ENCODE data around the gene NFAT5. TPM values are rescaled to one million over a fixed set of nuclear protein-coding genes. Genes with fewer than 3 reads are reported as not detected.

The NFAT5 gene
- total RNA-seq, 1 donor from 2014 or later = 41.0 TPM

- no peak for TF ChIP-seq CTCF (IDR thresholded peaks at IDR 0.05)
- DNase-seq (ENCODE audit: low spot score) = no peak
- H3K9me3 Mint-ChIP-seq (ENCODE audit: low read depth) = peaks cover 4% of the 10 kb centered on the region
- H3K4me3 Mint-ChIP-seq (ENCODE audit: unreplicated experiment) = no peak overlapping the region
- H3K36me3 Mint-ChIP-seq (ENCODE audit: low read depth) = no peaks in the 10 kb centered on the region
- H3K27me3 Mint-ChIP-seq (ENCODE audit: low read depth) = no peaks in the 10 kb centered on the region
- peaks cover 23% of the 10 kb centered on the region for H3K4me1 Mint-ChIP-seq (ENCODE audit: low read depth)
- H3K27ac Mint-ChIP-seq (ENCODE audit: unreplicated experiment) = no peak overlapping the region
Measured at GRCh38 chr16:69522041-69522578, 43.7 kb upstream of the NFAT5 start.

- H3K9me3 Mint-ChIP-seq (ENCODE audit: low read depth) = peaks cover 4% of the 10 kb centered on the region
- no peaks in the 10 kb centered on the region for H3K27me3 Mint-ChIP-seq (ENCODE audit: low read depth)
- H3K4me1 Mint-ChIP-seq (ENCODE audit: low read depth) = peaks cover 29% of the 10 kb centered on the region
- H3K27ac Mint-ChIP-seq (ENCODE audit: unreplicated experiment) = no peak overlapping the region
- H3K36me3 Mint-ChIP-seq (ENCODE audit: low read depth) = no peaks in the 10 kb centered on the region
- no peak for DNase-seq (ENCODE audit: low spot score)
- no peak overlapping the region for H3K4me3 Mint-ChIP-seq (ENCODE audit: unreplicated experiment)
- no peak for TF ChIP-seq CTCF (IDR thresholded peaks at IDR 0.05)
Measured at GRCh38 chr16:69522732-69523404, 42.9 kb upstream of the NFAT5 start.

- Mint-ChIP-seq H3K4me3 (ENCODE audit: unreplicated experiment) (no peak overlapping the region), H3K27me3 (ENCODE audit: low read depth) (no peaks in the 10 kb centered on the region), H3K27ac (ENCODE audit: unreplicated experiment) (no peak overlapping the region), H3K36me3 (ENCODE audit: low read depth) (no peaks in the 10 kb centered on the region), H3K4me1 (ENCODE audit: low read depth) (peaks cover 38% of the 10 kb centered on the region), H3K9me3 (ENCODE audit: low read depth) (peaks cover 4% of the 10 kb centered on the region)
- TF ChIP-seq CTCF (IDR thresholded peaks at IDR 0.05) = no peak
- no peak for DNase-seq (ENCODE audit: low spot score)
Measured at GRCh38 chr16:69523566-69524305, 42.0 kb upstream of the NFAT5 start.

- no peak for DNase-seq (ENCODE audit: low spot score)
- Mint-ChIP-seq H3K4me3 (ENCODE audit: unreplicated experiment) (no peak overlapping the region), H3K9me3 (ENCODE audit: low read depth) (peaks cover 4% of the 10 kb centered on the region), H3K36me3 (ENCODE audit: low read depth) (no peaks in the 10 kb centered on the region), H3K4me1 (ENCODE audit: low read depth) (peaks cover 49% of the 10 kb centered on the region), H3K27ac (ENCODE audit: unreplicated experiment) (peak overlapping the region; percentile 61), H3K27me3 (ENCODE audit: low read depth) (no peaks in the 10 kb centered on the region)
- peak; percentile 46 for TF ChIP-seq CTCF (IDR thresholded peaks at IDR 0.05)
Measured at GRCh38 chr16:69526831-69527655, 38.7 kb upstream of the NFAT5 start.

GRCh38 chr16:69531988-69532387 lies 33.8 kb upstream of the NFAT5 start:
- no peak overlapping the region for H3K4me3 Mint-ChIP-seq (ENCODE audit: unreplicated experiment)
- no peaks in the 10 kb centered on the region for H3K9me3 Mint-ChIP-seq (ENCODE audit: low read depth)
- TF ChIP-seq CTCF (IDR thresholded peaks at IDR 0.05) = no peak
- no peak overlapping the region for H3K27ac Mint-ChIP-seq (ENCODE audit: unreplicated experiment)
- DNase-seq (ENCODE audit: low spot score) = no peak
- H3K36me3 Mint-ChIP-seq (ENCODE audit: low read depth) = no peaks in the 10 kb centered on the region
- H3K4me1 Mint-ChIP-seq (ENCODE audit: low read depth) = peaks cover 63% of the 10 kb centered on the region
- H3K27me3 Mint-ChIP-seq (ENCODE audit: low read depth) = no peaks in the 10 kb centered on the region
